Peyer's patch (tissue), 4 donors: Measurements from ENCODE around the gene IL17A. TPM values are rescaled to one million over a fixed set of nuclear protein-coding genes. Genes with fewer than 3 reads are reported as not detected.

Experiments
- DNase-seq, 3 donors: peaks; one replicate each; pipeline ENCODE4 v3.0.0-alpha.2; 2017 to 2019
- H3K27ac ChIP-seq, 4 donors: fragments of 200-600 bp; sonication (generic); one replicate each; pipeline ENCODE4 v1.5.1; 2016 to 2019
- H3K27me3 ChIP-seq, 2 donors: fragments of 200-600 bp; sonication (generic); one replicate each; pipeline ENCODE4 v1.5.1; 2019
- H3K36me3 ChIP-seq, 3 donors: fragments of 200-600 bp; sonication (generic); one replicate each; pipeline ENCODE4 v1.5.1; 2016 to 2019
- H3K4me1 ChIP-seq, 4 donors: fragments of 200-600 bp; sonication (generic); one replicate each; pipeline ENCODE4 v1.5.1; 2016 to 2019
- H3K4me3 ChIP-seq, 4 donors: fragments of 200-600 bp; sonication (generic); 1 replicate in 3 of 4; 2 replicates in 1 of 4; pipeline ENCODE4 v1.5.1; 2016 to 2019; ENCODE audit warnings: mild to moderate bottlenecking in 1 of 4
- H3K9me3 ChIP-seq, 4 donors: fragments of 200-600 bp; sonication (generic); one replicate each; pipeline ENCODE4 v1.5.1; 2016 to 2019; ENCODE audit warnings: mild to moderate bottlenecking in 1 of 4
- CTCF ChIP-seq, 6 experiments: fragments of 450-650 bp in 4 of 6; fragments of 200-600 bp in 2 of 6; sonication (generic) in 1 of 6; IDR thresholded peaks; one replicate each; pipeline ENCODE4 v1.5.1; 2017 to 2019; ENCODE audit warnings: antibody characterized with exemption in 6 of 6, mild to moderate bottlenecking in 3 of 6, moderate library complexity in 1 of 6
- POLR2A ChIP-seq, 2 donors: fragments of 450-650 bp; IDR thresholded peaks; one replicate each; pipeline ENCODE4 v1.5.1; 2017; ENCODE audit warnings: antibody characterized with exemption in 2 of 2, mild to moderate bottlenecking in 2 of 2, moderate library complexity in 2 of 2
- total RNA-seq, 4 donors: library from RNA; depleted of rRNA; stranded (reverse); fragments of >200 nt; gene quantifications; one replicate each; pipeline ENCODE4 v1.1.0, GENCODE V29; 2016

IL17A gene
- total RNA-seq, 4 donors from 2014 or later, result not detected

- Histone ChIP-seq H3K27ac (no peak overlapping the region), H3K9me3 (no peaks in the 10 kb centered on the region), H3K36me3 (no peaks in the 10 kb centered on the region), H3K27me3 (no peaks in the 10 kb centered on the region), H3K4me1 (no peaks in the 10 kb centered on the region), H3K4me3 (no peak overlapping the region)
- DNase-seq, result no peak
- TF ChIP-seq CTCF (IDR thresholded peaks at IDR 0.05) (no peak), POLR2A (IDR thresholded peaks at IDR 0.05) (no peak)
Measured at GRCh38 chr6:52213127-52213526, 27.0 kb downstream of the IL17A start.

GRCh38 chr6:52215787-52216186 is 29.6 kb downstream of the IL17A start:
- Histone ChIP-seq H3K27me3 (no peaks in the 10 kb centered on the region), H3K4me1 (no peaks in the 10 kb centered on the region), H3K36me3 (no peaks in the 10 kb centered on the region), H3K4me3 (no peak overlapping the region), H3K9me3 (no peaks in the 10 kb centered on the region), H3K27ac (no peak overlapping the region)
- no peak for DNase-seq
- no peak for TF ChIP-seq CTCF (IDR thresholded peaks at IDR 0.05)
- TF ChIP-seq POLR2A (IDR thresholded peaks at IDR 0.05), result no peak

GRCh38 chr6:52216932-52217575 is 30.9 kb downstream of the IL17A start:
- H3K27ac ChIP-seq, result no peak overlapping the region
- no peak for TF ChIP-seq CTCF (IDR thresholded peaks at IDR 0.05)
- no peak for TF ChIP-seq POLR2A (IDR thresholded peaks at IDR 0.05)

GRCh38 chr6:52217761-52218160 is 31.6 kb downstream of the IL17A start:
- Histone ChIP-seq H3K27me3 (no peaks in the 10 kb centered on the region), H3K4me1 (no peaks in the 10 kb centered on the region), H3K36me3 (no peaks in the 10 kb centered on the region), H3K27ac (no peak overlapping the region), H3K4me3 (no peak overlapping the region), H3K9me3 (no peaks in the 10 kb centered on the region)
- no peak for TF ChIP-seq POLR2A (IDR thresholded peaks at IDR 0.05)
- no peak for TF ChIP-seq CTCF (IDR thresholded peaks at IDR 0.05)
- DNase-seq, result no peak

More at GRCh38 chr6:52216932-52217575, 30.9 kb downstream of the IL17A start:
- no peaks in the 10 kb centered on the region for H3K9me3 ChIP-seq
- no peaks in the 10 kb centered on the region for H3K27me3 ChIP-seq
- no peak overlapping the region for H3K4me3 ChIP-seq
- H3K36me3 ChIP-seq, result no peaks in the 10 kb centered on the region
- peak in 1 of 3 donors; percentile 48 for DNase-seq
- H3K4me1 ChIP-seq, result no peaks in the 10 kb centered on the region

- TF ChIP-seq POLR2A (IDR thresholded peaks at IDR 0.05) (no peak), CTCF (IDR thresholded peaks at IDR 0.05) (no peak)
- Histone ChIP-seq H3K27ac (no peak overlapping the region), H3K27me3 (no peaks in the 10 kb centered on the region), H3K9me3 (no peaks in the 10 kb centered on the region), H3K4me1 (no peaks in the 10 kb centered on the region), H3K4me3 (no peak overlapping the region), H3K36me3 (no peaks in the 10 kb centered on the region)
- no peak for DNase-seq
Measured at GRCh38 chr6:52221302-52221701, 35.1 kb downstream of the IL17A start.

GRCh38 chr6:52227495-52227894 is 41.3 kb downstream of the IL17A start:
- Histone ChIP-seq H3K27ac (no peak overlapping the region), H3K4me3 (no peak overlapping the region), H3K9me3 (no peaks in the 10 kb centered on the region), H3K4me1 (no peaks in the 10 kb centered on the region), H3K36me3 (no peaks in the 10 kb centered on the region), H3K27me3 (no peaks in the 10 kb centered on the region)
- TF ChIP-seq CTCF (IDR thresholded peaks at IDR 0.05), result no peak
- no peak for TF ChIP-seq POLR2A (IDR thresholded peaks at IDR 0.05)
- DNase-seq, result no peak
